GM21717 (cell line): Measurements from ENCODE around the gene PACS2.

Experiments
- ATAC-seq: cut with Tn5 transposase; IDR thresholded peaks from one replicate; pipeline ENCODE4 v1.9.1; 2021; ENCODE audit warnings: mild to moderate bottlenecking, moderate library complexity; ENCODE audit not compliant: unreplicated experiment

PACS2 gene

DNA sequence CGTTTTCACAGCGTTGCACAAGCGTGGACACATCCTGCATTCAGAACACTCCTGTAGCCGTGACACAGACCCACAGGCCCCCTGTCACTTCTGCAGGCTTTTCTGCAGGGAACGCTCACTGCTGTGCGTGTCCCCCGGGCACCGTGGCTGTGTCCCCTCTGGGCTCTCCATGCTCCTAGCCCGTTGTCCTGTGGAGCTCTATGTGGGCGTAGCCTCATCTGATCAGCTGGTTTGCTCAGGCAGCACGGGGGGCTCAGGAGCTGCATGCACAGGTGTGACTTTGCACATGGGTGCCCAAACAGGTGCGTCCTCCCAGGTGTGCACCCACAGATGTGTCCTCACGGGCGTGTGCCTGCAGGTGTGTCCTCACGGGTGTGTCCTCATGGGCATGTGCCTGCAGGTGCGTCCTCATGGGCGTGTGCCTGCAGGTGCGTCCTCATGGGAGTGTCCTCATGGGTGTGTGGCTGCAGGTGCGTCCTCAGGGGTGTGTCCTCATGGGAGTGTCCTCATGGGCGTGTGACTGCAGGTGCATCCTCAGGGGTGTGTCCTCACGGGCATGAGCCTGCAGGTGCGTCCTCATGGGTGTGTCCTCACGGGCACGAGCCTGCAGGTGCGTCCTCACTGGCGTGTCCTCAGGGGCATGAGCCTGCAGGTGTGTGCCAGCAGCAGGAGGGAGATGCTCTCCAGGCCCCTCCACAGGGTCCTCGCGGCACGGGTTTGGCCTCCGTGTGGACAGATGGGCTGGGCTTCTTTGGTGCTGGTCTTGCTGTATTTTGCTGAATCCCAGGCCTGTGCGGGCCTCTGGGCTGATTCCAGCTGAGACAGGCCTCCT, 122.6 kb downstream of the PACS2 start:
- no peak for ATAC-seq

DNA sequence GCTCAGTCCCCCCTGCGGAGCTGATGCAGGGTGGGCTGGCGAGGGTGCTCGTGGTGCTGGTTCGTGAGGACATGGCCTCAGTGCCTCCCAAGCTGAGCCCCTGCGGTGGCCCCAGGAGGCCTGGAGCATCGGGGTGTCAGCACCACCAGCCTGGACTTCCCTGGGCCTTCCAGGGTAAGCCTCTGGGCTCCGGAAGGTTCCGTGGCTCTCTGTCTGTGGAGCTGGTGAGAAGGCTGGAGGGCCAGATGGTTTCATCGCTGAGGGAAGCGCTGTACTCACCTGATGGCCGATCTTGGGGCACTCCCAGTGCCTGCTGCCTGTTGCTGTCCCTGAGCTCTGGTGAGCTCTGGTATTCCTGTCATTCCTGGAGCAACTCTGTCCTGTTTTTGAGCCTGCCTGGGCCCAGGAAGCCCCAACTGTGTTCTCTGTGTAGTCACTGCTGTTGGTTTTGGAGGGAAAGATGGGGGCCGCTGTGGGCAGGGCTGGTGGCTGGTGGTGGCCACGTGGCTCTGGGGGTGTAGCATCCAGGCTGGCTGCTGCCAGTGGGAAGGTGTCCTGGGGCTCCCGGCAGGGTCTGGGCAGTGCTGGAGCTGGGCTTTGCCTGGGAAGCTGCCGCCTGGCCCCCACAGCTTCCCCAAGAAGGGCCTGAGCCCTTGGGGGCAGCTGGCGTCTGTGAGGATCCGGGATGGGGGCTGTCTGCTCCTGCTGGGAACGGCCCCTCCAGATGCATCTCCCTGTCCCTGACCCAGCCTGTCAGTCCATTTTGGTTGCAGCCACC, 123.4 kb downstream of the PACS2 start:
- ATAC-seq = no peak

DNA sequence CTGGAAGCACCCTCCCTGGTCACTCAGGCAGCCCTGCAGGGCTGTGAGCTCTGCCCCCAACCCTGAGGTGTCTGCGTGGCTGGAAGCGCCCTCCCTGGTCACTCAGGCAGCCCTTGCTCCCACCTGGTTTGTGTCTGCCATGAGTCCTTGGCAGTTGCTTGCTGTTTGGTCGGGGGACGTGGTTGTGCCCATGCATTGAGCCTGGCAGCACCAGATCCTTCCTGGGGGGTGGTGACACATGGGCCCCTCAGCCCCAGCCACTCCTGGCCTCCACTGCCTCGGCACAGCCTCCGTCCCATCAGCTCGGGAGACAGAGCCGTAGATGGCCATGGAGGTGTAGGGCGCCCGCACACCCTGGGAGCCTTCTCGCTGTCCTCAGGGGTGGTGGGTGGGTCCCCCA, 124.6 kb downstream of the PACS2 start:
- ATAC-seq = no peak

DNA sequence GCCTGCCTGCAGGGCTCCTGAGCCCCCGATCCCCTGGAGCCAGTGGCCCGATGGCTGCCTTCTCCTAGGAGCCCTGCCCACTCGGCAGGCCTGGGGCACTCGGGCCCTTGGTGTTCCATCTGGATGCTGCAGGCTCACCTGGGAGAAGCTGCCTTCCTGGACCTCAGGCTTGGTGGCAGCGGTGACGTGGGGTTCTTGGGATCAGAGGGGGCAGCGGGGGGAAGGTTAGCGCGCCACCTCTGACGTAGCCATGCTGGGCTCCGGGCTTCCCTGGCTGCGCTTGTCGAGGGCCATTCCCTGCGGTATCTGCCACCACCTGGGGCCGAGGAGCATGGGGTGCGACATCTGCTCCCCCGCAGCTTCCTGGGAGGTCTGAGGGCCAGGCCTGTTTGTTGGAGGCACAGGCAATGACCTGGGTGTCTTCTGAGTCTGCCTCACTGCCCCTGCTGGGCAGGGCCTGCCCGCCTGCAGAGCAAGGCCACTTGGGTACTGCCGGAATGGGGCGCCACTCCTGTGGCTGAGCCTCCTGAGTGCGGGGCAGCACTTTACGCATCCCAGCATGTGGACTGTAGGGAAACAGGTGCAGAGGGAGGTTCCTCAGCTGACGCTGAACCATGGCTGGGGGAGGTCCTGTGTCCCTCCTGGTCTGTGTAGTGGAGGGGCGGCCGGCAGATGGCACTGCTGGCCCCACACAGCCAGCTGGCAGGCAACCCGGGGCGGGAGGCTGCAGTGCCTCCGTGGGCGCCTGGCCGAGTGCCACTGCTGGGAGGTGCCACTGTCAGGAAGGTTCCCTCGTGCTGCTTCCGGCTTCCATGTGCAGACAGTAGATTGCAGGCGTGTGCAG, 125.4 kb downstream of the PACS2 start:
- no peak for ATAC-seq

DNA sequence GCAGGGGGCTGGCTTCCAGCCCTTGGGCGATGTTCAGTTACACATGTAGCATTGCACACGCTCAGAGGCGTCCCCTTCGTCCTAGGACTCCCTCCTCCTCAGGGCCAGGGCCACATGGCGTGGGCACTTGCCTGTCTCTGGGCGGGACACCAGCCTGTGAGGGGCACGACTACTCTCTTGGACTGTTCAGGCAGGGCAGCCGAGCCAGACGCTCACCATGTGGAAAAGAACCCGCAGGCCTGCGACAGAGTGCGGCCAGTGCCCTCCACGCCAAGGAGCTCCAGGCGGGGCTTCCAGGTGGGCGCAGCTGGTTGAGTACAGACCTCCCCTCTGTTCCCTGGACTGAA, 126.0 kb downstream of the PACS2 start:
- no peak for ATAC-seq

DNA sequence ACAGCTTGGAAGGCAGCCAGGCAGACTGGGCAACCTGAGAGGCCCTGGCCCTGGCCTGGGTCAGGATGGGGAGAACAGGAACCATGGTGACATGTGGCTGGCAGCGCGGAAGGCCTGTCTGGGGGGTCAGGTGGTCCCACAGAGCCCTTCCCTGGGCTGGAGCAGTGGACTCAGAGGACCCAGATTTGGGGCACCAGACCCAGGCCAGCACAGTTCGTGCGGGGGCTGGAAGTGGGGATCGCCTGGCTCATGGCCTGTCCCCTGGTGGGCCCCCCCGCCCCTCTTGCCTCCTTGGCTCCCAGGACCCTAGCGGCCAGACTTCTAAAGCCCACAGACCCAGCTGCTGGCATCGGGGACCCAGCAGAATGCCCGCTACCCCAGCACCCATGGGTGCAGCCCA, 126.4 kb downstream of the PACS2 start:
- ATAC-seq = no peak

DNA sequence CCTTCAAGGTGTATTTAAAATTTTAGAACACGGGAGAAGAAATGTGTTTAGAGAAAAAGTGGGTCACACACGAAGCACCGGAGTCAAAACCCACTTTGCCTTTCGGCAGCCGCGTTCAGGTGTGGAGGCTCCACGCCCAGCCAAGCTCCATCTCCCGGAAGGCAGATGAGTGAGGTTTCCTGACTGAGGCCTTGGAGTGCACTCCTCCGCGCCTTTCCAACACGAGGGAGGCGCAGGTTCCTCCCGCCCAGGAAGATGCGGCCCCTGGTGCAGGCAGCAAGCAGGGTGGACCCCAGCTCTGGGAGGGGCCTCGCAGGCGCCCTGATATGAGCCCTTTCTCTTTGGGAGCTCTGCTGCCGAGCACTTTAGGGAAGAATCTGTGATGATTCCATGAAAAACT, 127.6 kb downstream of the PACS2 start:
- ATAC-seq = no peak

DNA sequence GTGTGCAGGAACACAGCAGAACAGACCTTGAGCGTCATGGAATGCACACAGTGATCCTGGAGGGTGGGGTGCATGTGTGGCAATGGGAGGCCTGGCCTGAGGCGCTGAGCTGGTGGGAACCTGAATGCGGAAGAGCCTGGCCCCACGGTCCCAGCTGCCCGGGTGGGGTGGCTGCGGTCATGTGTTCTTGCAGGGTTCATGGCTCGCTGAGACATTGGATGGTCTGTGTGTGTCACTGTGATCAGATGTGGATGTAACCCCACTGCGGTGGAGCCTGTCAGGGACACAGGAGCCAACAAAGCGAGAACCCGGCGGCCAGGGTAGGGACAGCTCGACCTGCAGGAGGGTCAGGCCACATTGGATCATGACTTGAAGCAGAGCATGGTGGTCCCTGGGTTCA, 128.3 kb downstream of the PACS2 start:
- no peak for ATAC-seq

DNA sequence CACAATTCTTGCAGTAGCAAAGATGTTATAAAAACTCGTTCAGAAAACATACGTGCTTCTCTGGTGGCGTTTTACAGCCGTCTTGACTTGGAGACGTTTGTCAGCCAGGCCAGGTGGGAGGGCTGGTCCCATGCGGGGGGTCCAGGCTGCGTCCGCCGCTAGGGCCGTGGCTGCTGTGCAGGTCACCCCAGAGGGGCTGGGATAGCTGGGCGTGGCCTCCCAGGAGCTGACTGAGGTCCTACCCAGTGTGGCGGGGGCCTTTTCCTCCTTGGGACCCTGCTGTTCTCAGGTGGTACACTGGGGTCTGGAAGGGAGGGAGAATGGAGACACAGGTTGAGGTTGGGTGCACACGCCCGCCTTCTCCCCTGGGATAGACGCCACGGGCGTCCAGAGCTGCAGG, 130.3 kb downstream of the PACS2 start:
- ATAC-seq = no peak

DNA sequence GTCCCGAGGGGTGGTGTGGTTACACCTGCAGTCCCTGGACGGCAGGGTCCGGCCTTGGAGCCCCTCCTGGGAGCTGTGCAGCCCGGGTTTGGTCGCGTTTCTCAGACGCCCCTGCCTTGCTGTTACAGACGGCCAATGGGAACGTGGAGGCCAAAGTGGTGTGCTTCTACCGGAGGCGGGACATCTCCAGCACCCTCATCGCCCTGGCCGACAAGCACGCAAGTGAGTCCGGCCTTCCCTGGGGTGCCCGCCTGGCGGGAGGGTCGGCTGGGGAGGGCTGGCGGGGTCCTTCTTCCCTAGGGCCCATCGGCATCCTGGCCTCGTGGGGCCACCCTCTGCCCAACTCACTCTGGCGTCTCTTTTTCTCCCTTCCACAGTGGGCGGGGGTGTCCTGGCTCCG, 130.7 kb downstream of the PACS2 start:
- ATAC-seq = no peak

DNA sequence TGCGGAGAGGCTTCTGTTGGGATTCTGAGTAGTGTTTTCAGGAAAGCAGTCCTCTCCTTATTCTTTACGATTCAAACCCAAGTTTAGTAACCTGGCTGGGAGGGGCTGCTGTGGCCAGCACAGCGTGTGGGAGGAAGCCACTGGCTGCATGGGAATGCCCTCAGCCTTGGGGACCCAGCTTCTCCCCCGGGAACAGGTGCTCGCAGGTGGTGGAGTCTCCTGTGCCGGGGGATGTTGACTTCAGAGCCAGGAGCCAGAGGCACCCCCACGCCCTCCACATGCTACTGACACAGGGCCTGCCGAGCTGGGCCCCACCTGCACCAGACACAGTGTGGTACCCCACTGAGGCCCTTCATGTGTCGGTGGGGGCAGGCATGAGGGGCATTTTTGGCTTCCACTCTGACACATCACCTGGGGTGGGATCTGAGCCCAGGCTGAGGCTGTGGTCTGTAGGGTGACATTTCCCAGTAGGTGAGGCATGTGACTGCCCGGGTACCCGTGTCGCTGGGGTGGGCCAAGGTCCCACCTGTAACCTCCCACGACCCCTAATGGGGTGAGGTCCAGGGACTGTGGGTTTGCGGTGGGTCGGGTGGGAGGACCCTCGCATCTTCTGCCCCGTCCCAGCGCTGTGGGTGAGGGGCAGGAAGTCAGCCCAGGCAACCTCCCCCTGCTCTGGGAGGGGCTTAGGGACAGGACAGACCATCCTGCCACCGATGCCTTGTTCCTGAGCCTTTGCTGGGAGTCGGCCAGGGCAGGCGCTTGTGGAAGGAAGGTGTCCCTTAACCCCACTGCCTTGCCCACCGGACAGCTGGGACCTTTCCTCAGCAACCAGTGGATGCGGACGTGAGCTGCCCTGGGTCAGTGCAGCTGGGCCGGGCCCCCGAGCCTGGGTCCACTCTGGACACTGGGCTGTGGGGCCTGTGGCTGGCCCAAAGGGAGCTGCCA, 131.6 kb downstream of the PACS2 start:
- ATAC-seq = no peak

DNA sequence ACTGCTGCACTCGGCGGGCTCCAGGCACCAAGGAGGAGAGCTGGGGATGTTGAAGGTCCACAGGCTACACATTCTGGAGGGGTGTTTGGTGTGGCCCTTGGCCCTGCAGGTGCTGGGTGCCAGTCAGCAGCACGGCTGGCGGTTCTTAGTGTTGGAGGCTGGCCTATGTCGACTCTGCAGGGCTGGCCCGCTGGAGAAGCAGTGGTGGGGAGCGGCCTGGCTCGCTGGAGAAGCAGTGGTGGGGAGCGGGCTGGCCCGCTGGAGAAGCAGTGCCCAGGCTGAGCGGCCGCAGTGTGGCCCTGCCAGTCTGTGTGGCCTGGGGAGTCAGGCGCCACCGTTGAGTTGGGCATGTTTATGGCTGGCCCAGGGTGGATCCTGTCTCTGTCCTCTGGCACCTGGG, 132.4 kb downstream of the PACS2 start:
- ATAC-seq = no peak
